ENCODE measurements around the gene OR8J3. TPM values are rescaled to one million over a fixed set of nuclear protein-coding genes. Genes with fewer than 3 reads are reported as not detected.
"Not testable (repeated sequence)": the region's sequence is repeated elsewhere in the genome, so short reads cannot be mapped to it uniquely, and the experiment has no call there.

Gene OR8J3
- not detected for total RNA-seq

DNA sequence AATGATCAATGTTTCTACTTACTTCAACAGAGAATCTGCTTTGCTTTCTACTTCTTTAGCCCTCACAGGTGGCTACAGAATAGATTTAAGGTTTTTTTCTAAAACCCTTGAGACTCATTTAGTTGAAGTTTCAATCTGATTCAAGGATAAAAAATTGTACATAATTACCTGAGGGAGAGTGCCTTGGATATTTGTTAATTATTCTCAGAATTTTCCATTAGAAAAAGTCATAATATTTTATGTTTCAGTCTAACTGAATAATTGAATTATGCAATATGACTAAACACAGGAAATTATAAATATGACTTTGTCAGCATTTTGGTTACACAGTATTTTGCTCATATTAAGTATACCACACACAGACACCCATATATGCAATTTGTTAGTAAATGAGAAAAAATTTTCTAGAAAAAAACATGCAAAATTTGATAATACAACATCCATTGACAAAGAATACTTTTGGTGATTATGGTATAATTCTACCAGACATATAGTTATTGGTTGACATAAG lies at the start of gene OR8J3:
TSS of gene OR8J3 (minus strand) at position 51 of the 511 bp plus-strand sequence. CDS start 2,483 bp downstream, outside the sequence.
- POLR2A ChIA-PET = no interaction called here
- ATAC-seq (no peak), DNase-seq (no peak)
- no peak within 1 kb of the TSS for H3K4me3 Mint-ChIP-seq
- peaks cover 14% of the 10 kb centered on the region for H3K9me3 Mint-ChIP-seq (ENCODE audit: low read depth)
- H3K4me1 Mint-ChIP-seq = no peaks in the 10 kb centered on the region
- no peaks in the 10 kb centered on the region for H3K27me3 Mint-ChIP-seq
- no peak within 1 kb of the TSS for H3K27ac Mint-ChIP-seq
- intact Hi-C loops (cut with DNase I, micrococcal nuclease) = no loop called here
- CTCF ChIA-PET = no interaction called here
- H3K36me3 Mint-ChIP-seq (ENCODE audit: low read depth) = no peaks in the 10 kb centered on the region

DNA sequence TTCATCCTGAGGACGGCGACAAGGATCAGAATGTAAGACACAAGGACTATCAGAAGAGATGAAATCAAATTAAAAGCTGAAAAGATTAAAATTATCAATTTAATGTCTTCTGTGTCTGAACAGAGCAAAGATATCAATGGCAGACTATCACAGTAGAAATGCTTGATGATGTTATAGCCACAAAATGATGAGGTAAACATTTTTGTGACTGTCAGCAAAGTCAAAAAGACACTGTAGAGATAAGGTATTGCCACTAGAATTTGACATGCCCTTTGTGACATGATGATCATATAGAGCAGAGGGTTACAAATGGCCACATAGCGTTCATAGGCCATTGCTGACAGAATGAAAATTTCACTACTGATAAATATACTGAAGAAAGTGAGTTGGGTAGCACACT lies 48.6 kb upstream of the OR8J3 start:
- Mint-ChIP-seq H3K27me3 (no peaks in the 10 kb centered on the region), H3K4me1 (no peaks in the 10 kb centered on the region), H3K4me3 (no peak overlapping the region), H3K36me3 (ENCODE audit: low read depth) (no peaks in the 10 kb centered on the region), H3K9me3 (ENCODE audit: low read depth) (peaks cover 17% of the 10 kb centered on the region), H3K27ac (no peak overlapping the region)
- ATAC-seq = no peak
- POLR2A ChIA-PET = no interaction called here
- intact Hi-C loops (cut with DNase I, micrococcal nuclease) = no loop called here
- DNase-seq = no peak
- CTCF ChIA-PET = no interaction called here

DNA sequence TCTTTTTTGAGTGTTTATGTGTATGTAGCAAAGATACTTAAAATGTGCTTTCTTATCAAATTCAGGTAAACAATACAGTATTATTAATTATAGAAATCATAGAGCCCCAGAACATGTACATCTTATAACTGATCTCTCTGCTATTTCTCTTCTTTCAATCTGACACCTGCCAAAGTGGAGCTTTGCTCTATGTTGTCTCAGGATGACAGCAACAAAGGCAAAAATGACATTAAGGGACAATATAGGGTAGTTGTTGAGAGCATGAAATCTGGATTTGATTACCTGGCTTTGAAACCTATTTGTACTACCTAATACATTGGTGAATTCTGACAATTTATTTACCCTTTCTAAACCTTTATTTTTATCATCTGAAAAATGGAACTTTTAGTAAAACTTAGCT lies 43.5 kb upstream of the OR8J3 start:
- H3K27me3 Mint-ChIP-seq = no peaks in the 10 kb centered on the region
- H3K9me3 Mint-ChIP-seq (ENCODE audit: low read depth) = peaks cover 16% of the 10 kb centered on the region
- H3K4me3 Mint-ChIP-seq = no peak overlapping the region
- no peak overlapping the region for H3K27ac Mint-ChIP-seq
- ChIA-PET CTCF (no interaction called here), POLR2A (no interaction called here)
- DNase-seq = no peak
- H3K36me3 Mint-ChIP-seq (ENCODE audit: low read depth) = no peaks in the 10 kb centered on the region
- ATAC-seq = no peak
- intact Hi-C loops (cut with DNase I, micrococcal nuclease) = no loop called here
- H3K4me1 Mint-ChIP-seq = no peaks in the 10 kb centered on the region

- Mint-ChIP-seq H3K9me3 (ENCODE audit: low read depth) (peaks cover 18% of the 10 kb centered on the region), H3K4me1 (no peaks in the 10 kb centered on the region), H3K27ac (no peak within 1 kb of the TSS), H3K4me3 (no peak within 1 kb of the TSS), H3K27me3 (no peaks in the 10 kb centered on the region), H3K36me3 (ENCODE audit: low read depth) (no peaks in the 10 kb centered on the region)
- DNase-seq (no peak), ATAC-seq (no peak)
- intact Hi-C loops (cut with DNase I, micrococcal nuclease) = loop anchor here in 1 of 2 experiments (10.0 kb wide), 1 partner anchor 52 kb away; the partner anchor contains the start of gene OR8H3
- ChIA-PET CTCF (no interaction called here), POLR2A (no interaction called here)
Observed at GRCh38 chr11:56176318-56176717, 36.3 kb upstream of the OR8J3 start, which contains the start of gene OR5J2. Gene OR5J2, plus strand, starts transcription at chr11:56176618. Its CDS starts 0 bp downstream, at chr11:56176618.

GRCh38 chr11:56172256-56172830 lies 32.3 kb upstream of the OR8J3 start:
- ATAC-seq (no peak), DNase-seq (no peak)
- ChIA-PET POLR2A (no interaction called here), CTCF (no interaction called here)
- Mint-ChIP-seq H3K27me3 (no peaks in the 10 kb centered on the region), H3K36me3 (ENCODE audit: low read depth) (no peaks in the 10 kb centered on the region), H3K4me3 (no peak overlapping the region), H3K27ac (no peak overlapping the region), H3K9me3 (ENCODE audit: low read depth) (peaks cover 11% of the 10 kb centered on the region), H3K4me1 (no peaks in the 10 kb centered on the region)
- intact Hi-C loops (cut with DNase I, micrococcal nuclease) = loop anchor here in 1 of 2 experiments (10.0 kb wide), 1 partner anchor 48 kb away; the partner anchor contains the start of gene OR8H3

DNA sequence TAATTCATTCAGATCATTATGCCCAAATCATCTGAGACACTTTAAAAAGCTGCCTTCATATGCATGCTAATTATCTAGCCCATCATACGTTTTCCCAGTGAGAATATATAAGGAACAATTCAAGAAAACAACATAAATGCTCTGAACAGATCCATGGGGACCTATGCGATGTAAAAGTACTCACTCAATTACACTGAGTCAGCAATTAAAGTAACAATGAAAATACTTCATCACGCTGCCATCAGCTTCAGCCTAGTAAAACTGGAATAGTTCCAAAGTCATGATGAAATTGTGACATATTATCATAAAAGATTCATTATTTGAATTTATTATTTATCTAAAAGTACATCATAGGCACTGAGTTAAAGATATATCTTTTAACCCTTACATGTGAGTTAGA lies 23.8 kb upstream of the OR8J3 start:
- Mint-ChIP-seq H3K27me3 (no peaks in the 10 kb centered on the region), H3K27ac (no peak overlapping the region), H3K4me1 (no peaks in the 10 kb centered on the region), H3K36me3 (ENCODE audit: low read depth) (no peaks in the 10 kb centered on the region), H3K4me3 (no peak overlapping the region), H3K9me3 (ENCODE audit: low read depth) (peaks cover 11% of the 10 kb centered on the region)
- ChIA-PET CTCF (no interaction called here), POLR2A (no interaction called here)
- ATAC-seq = no peak
- intact Hi-C loops (cut with DNase I, micrococcal nuclease) = no loop called here
- no peak for DNase-seq

- ChIA-PET CTCF (no interaction called here), POLR2A (no interaction called here)
- ATAC-seq (no peak), DNase-seq (no peak)
- Mint-ChIP-seq H3K27ac (no peak within 1 kb of the TSS), H3K9me3 (ENCODE audit: low read depth) (peaks cover 18% of the 10 kb centered on the region), H3K27me3 (no peaks in the 10 kb centered on the region), H3K36me3 (ENCODE audit: low read depth) (no peaks in the 10 kb centered on the region), H3K4me3 (no peak within 1 kb of the TSS), H3K4me1 (no peaks in the 10 kb centered on the region)
- intact Hi-C loops (cut with DNase I, micrococcal nuclease) = no loop called here
Observed at GRCh38 chr11:56160217-56160616, 20.2 kb upstream of the OR8J3 start, which contains the start of gene OR8K5. Gene OR8K5, minus strand, starts transcription at chr11:56160317. Its CDS starts 0 bp downstream, at chr11:56160317.

GRCh38 chr11:56152333-56152732 lies 12.3 kb upstream of the OR8J3 start:
- Mint-ChIP-seq H3K27me3 (no peaks in the 10 kb centered on the region), H3K4me3 (no peak overlapping the region), H3K9me3 (ENCODE audit: low read depth) (peaks cover 39% of the 10 kb centered on the region), H3K27ac (no peak overlapping the region), H3K36me3 (ENCODE audit: low read depth) (no peaks in the 10 kb centered on the region), H3K4me1 (no peaks in the 10 kb centered on the region)
- ATAC-seq (no peak), DNase-seq (no peak)
- ChIA-PET POLR2A (no interaction called here), CTCF (no interaction called here)
- intact Hi-C loops (cut with DNase I, micrococcal nuclease) = no loop called here

DNA sequence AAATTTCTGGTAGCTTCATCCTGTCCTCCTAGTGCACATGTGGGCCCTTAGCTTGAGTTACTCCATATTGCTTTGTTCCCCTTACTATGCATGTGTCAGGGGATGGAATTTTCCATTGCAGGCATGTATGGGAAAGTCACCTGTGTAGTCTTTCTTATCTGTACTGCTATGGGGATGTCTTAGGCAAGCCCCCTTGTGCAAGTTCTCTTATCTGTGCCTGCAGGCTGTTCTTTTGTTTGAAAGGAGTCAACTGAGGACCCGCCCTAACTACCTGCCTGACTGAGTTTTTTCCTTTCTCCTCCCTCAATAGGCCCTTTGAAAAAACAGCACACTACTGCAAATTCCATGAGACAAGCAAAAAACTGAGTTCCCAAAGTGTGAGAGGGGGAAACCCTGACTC lies 11.4 kb upstream of the OR8J3 start:
- no peak for ATAC-seq
- ChIA-PET CTCF (no interaction called here), POLR2A (no interaction called here)
- DNase-seq = no peak
- peaks cover 30% of the 10 kb centered on the region for H3K9me3 Mint-ChIP-seq (ENCODE audit: low read depth)
- H3K4me3 Mint-ChIP-seq = no peak overlapping the region
- H3K27ac Mint-ChIP-seq = no peak overlapping the region
- H3K4me1 Mint-ChIP-seq = no peaks in the 10 kb centered on the region
- H3K27me3 Mint-ChIP-seq = no peaks in the 10 kb centered on the region
- intact Hi-C loops (cut with DNase I, micrococcal nuclease) = no loop called here
- no peaks in the 10 kb centered on the region for H3K36me3 Mint-ChIP-seq (ENCODE audit: low read depth)

- ATAC-seq; H3K36me3 Mint-ChIP-seq (ENCODE audit: low read depth); H3K27ac Mint-ChIP-seq; POLR2A ChIA-PET; H3K4me1 Mint-ChIP-seq; H3K4me3 Mint-ChIP-seq; CTCF ChIA-PET; intact Hi-C loops (cut with DNase I, micrococcal nuclease); DNase-seq; H3K27me3 Mint-ChIP-seq: not testable (repeated sequence)
- H3K9me3 Mint-ChIP-seq (ENCODE audit: low read depth) = peaks cover 13% of the 10 kb centered on the region
Observed at GRCh38 chr11:56143681-56144080, 3.7 kb upstream of the OR8J3 start.

DNA sequence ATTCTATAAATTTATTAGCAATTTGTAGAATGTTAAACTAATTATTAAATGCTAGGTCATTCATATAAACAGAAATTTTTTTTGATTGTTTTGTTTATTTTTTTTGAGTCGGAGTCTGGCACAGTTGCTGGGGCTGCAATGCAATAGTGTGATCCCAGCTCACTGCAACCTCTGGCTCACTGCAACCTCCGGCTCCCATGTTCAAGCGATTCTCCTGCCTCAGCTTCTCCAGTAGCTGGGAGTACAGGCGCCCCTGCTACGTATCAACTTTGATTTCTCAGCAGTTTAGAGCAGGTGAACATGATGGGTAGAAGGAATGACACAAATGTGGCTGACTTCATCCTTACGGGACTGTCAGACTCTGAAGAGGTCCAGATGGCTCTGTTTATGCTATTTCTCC lies 17.9 kb downstream of the OR8J3 start, which contains the start of gene OR8H3:
TSS of gene OR8H3 (plus strand) at position 301 of the 400 bp plus-strand sequence. CDS start at position 301, 0 bp downstream.
- no peaks in the 10 kb centered on the region for H3K27me3 Mint-ChIP-seq
- H3K9me3 Mint-ChIP-seq (ENCODE audit: low read depth) = peaks cover 12% of the 10 kb centered on the region
- ChIA-PET CTCF (no interaction called here), POLR2A (no interaction called here)
- H3K4me3 Mint-ChIP-seq = no peak within 1 kb of the TSS
- H3K4me1 Mint-ChIP-seq = no peaks in the 10 kb centered on the region
- no peak for ATAC-seq
- no peaks in the 10 kb centered on the region for H3K36me3 Mint-ChIP-seq (ENCODE audit: low read depth)
- no peak within 1 kb of the TSS for H3K27ac Mint-ChIP-seq
- no peak for DNase-seq
- intact Hi-C loops (cut with DNase I, micrococcal nuclease) = loop anchor here in 1 of 2 experiments (10.0 kb wide), 1 partner anchor 53 kb away; the partner anchor contains the start of gene OR5J2

- Mint-ChIP-seq H3K4me1 (no peaks in the 10 kb centered on the region), H3K27ac (no peak within 1 kb of the TSS), H3K27me3 (no peaks in the 10 kb centered on the region), H3K4me3 (no peak within 1 kb of the TSS), H3K9me3 (ENCODE audit: low read depth) (peaks cover 15% of the 10 kb centered on the region), H3K36me3 (ENCODE audit: low read depth) (no peaks in the 10 kb centered on the region)
- ChIA-PET CTCF (no interaction called here), POLR2A (no interaction called here)
- intact Hi-C loops (cut with DNase I, micrococcal nuclease) = no loop called here
- ATAC-seq (no peak), DNase-seq (no peak)
Observed at GRCh38 chr11:56103210-56103737, 36.7 kb downstream of the OR8J3 start, which contains the start of gene OR8H2. Gene OR8H2, plus strand, starts transcription at chr11:56103687. Its CDS starts 1,356 bp downstream, at chr11:56105043.
